OCI-LY3 (cell line): Measurements from ENCODE around the gene CFAP410.

Source experiments
- EZH2phosphoT487 ChIP-seq: fragments of 200-600 bp; shearing (Covaris generic); IDR thresholded peaks from 2 replicates; pipeline ENCODE4 v1.6.1; 2018; ENCODE audit warnings: antibody characterized with exemption, mixed run types, low read depth
- TF ChIP-seq, protein P1 (sequence below): fragments of 200-600, 300-600 bp; sonication (generic); IDR thresholded peaks from 2 replicates; pipeline ENCODE4 v1.5.1; 2014; ENCODE audit warnings: antibody characterized with exemption, low read length, low read depth

DNA sequence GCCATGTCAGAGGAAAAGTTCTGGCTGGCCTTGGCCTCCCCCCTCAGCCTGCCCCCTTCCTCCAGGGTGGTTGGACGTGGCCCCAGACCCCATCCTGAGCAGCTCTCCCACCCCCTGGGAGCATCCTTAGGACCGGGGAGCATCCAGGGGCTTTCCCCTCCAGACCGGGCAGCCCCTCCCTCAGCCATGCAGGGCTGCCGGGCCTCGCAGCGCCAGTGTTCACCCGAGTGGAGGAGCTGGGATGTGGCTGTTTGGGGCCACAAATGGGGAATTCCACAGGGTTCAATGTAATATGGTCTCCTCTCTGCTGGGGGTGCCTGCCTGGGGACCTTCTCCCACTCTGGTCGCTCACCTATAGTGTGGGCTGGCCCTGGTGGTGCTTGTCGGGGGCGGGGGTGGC is 43.5 kb downstream of the CFAP410 start:
- TF ChIP-seq, protein P1, sequence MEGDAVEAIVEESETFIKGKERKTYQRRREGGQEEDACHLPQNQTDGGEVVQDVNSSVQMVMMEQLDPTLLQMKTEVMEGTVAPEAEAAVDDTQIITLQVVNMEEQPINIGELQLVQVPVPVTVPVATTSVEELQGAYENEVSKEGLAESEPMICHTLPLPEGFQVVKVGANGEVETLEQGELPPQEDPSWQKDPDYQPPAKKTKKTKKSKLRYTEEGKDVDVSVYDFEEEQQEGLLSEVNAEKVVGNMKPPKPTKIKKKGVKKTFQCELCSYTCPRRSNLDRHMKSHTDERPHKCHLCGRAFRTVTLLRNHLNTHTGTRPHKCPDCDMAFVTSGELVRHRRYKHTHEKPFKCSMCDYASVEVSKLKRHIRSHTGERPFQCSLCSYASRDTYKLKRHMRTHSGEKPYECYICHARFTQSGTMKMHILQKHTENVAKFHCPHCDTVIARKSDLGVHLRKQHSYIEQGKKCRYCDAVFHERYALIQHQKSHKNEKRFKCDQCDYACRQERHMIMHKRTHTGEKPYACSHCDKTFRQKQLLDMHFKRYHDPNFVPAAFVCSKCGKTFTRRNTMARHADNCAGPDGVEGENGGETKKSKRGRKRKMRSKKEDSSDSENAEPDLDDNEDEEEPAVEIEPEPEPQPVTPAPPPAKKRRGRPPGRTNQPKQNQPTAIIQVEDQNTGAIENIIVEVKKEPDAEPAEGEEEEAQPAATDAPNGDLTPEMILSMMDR, result no peak
- TF ChIP-seq EZH2phosphoT487, result no peak
